Osteocyte (in vitro differentiated cells): ENCODE results near the gene ANKRD44. TPM values are rescaled to one million over a fixed set of nuclear protein-coding genes. Genes with fewer than 3 reads are reported as not detected.
"Not testable (repeated sequence)": the region's sequence is repeated elsewhere in the genome, so short reads cannot be mapped to it uniquely, and the experiment has no call there.

ENCODE experiments used
- DNase-seq: peaks from one replicate; pipeline ENCODE4 v3.0.0; 2021; ENCODE audit warnings: mixed read lengths; ENCODE audit not compliant: unreplicated experiment; ENCODE audit errors: extremely low spot score
- H3K27ac Mint-ChIP-seq: one replicate; pipeline ENCODE4 v1.8.0; 2021; ENCODE audit warnings: mild to moderate bottlenecking, mixed read lengths; ENCODE audit not compliant: unreplicated experiment
- H3K27me3 Mint-ChIP-seq: one replicate; pipeline ENCODE4 v1.8.0; 2021; ENCODE audit warnings: mixed read lengths; ENCODE audit not compliant: unreplicated experiment
- H3K36me3 Mint-ChIP-seq: one replicate; pipeline ENCODE4 v1.8.0; 2021; ENCODE audit warnings: mixed read lengths; ENCODE audit not compliant: unreplicated experiment
- H3K4me1 Mint-ChIP-seq: one replicate; pipeline ENCODE4 v1.8.0; 2021; ENCODE audit warnings: mixed read lengths; ENCODE audit not compliant: unreplicated experiment
- H3K4me3 Mint-ChIP-seq: one replicate; pipeline ENCODE4 v1.8.0; 2021; ENCODE audit warnings: mild to moderate bottlenecking, moderate library complexity, mixed read lengths; ENCODE audit not compliant: unreplicated experiment
- H3K9me3 Mint-ChIP-seq: one replicate; pipeline ENCODE4 v1.8.0; 2021; ENCODE audit warnings: mixed read lengths; ENCODE audit not compliant: unreplicated experiment
- CTCF ChIP-seq: fragments of 200-600 bp; sonication (generic); IDR thresholded peaks from 2 replicates; pipeline ENCODE4 v1.5.0; 2021; ENCODE audit warnings: antibody characterized with exemption, mild to moderate bottlenecking, moderate library complexity
- total RNA-seq: library from RNA; stranded (reverse); gene quantifications from 2 replicates; pipeline ENCODE4 v1.2.1, GENCODE V29; 2021

ANKRD44 gene
- total RNA-seq, 1 donor from 2014 or later: 16.6 TPM

DNA sequence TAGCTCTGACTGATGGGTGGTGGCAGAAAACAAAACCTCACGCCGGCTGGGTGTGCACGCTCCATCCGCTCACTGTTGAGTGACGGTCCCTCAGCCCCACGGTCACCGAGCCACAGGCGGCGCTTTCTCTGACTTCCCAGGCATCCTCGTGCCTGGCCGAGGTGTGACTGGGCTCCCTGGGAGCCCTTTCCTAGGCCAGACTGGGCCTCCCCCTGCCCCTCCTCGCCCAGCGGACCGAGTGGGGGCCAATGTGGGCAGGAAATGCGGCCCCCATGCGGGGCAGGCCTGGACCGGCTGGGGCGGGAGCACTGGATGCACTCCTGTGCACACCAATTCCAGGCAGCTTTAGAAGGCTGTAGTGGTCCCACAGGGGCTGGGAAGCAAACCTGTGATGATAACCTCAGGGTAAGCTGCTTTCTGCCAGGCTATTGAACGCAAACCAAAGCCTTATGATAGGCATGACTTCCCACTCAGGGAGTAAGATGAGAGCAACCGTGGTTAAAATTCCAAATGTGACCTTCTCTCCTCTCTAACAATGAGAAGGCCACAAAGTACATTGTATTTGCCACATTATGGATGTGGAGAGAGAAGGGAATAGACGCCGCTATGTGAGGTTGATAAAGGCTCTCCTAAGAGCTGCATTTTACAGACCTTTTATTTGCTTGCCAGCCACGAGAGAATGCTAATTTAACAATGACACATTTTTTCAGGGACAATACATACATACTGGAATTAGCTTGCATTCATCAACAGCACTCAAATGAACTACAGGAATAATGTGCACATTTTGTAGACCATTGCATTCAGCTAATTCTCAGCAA, 300.2 kb downstream of the ANKRD44 start:
- Mint-ChIP-seq H3K27ac (no peak overlapping the region), H3K4me3 (no peak overlapping the region), H3K9me3 (no peaks in the 10 kb centered on the region), H3K4me1 (peaks cover 10% of the 10 kb centered on the region), H3K36me3 (no peaks in the 10 kb centered on the region), H3K27me3 (no peaks in the 10 kb centered on the region)
- TF ChIP-seq CTCF: no peak
- no peak for DNase-seq

- not testable (repeated sequence) for H3K27ac Mint-ChIP-seq, H3K4me3 Mint-ChIP-seq, DNase-seq, H3K9me3 Mint-ChIP-seq, H3K27me3 Mint-ChIP-seq, H3K36me3 Mint-ChIP-seq
- H3K4me1 Mint-ChIP-seq: peaks cover 10% of the 10 kb centered on the region
Measured at GRCh38 chr2:197008741-197009341, 301.7 kb downstream of the ANKRD44 start.

- no peak for DNase-seq
- Mint-ChIP-seq H3K36me3 (no peaks in the 10 kb centered on the region), H3K4me3 (no peak overlapping the region), H3K9me3 (no peaks in the 10 kb centered on the region), H3K27me3 (no peaks in the 10 kb centered on the region), H3K27ac (no peak overlapping the region), H3K4me1 (peaks cover 10% of the 10 kb centered on the region)
- TF ChIP-seq CTCF: no peak
Measured at GRCh38 chr2:197007716-197008628, 302.6 kb downstream of the ANKRD44 start.

DNA sequence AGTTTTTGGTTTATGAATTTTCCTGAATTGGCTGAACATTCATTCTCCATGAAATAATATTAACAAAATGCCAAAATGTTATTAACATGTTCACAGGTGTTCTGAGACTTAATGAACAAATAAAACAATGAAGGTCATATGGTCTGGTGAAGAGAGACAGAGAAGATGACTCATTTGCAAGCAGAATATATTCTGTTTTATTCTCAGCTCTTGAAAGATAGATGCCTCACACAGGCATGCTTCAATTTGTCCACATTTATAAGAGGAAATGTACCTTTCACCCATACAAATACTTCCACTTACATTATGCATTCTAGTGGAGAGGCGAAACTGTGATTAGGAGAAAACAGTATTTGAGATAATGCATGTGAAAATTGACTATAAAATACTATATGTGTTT, 308.7 kb downstream of the ANKRD44 start:
- DNase-seq: no peak
- Mint-ChIP-seq H3K4me3 (no peak overlapping the region), H3K27me3 (no peaks in the 10 kb centered on the region), H3K36me3 (peaks cover 9% of the 10 kb centered on the region), H3K4me1 (no peaks in the 10 kb centered on the region), H3K9me3 (no peaks in the 10 kb centered on the region), H3K27ac (no peak overlapping the region)
- no peak for TF ChIP-seq CTCF

DNA sequence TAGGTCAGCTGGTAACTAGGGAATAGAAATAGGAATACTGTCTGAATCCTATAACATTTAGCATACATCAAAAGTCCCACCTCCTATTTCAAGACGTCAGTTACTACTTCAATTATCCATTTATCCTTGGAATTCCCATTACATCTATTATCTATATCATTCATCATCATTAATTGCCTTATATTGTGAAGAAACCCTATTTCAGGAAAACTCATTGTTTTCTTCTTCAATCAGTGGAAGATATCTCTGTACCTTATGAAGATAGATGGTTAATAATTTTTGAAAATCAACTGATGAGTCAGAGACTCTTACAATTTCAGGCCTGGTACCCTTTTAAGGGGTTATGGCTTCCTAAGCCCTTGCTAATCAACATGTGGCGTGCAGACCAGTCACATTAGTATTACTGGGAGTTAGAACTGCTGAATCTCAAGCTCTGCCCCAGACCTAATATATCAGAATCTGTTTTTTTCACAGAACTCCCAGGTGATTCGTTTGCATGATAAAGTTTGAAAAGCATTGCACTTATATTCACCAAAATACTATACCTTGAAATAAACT, 314.7 kb downstream of the ANKRD44 start:
- no peak for DNase-seq
- no peak overlapping the region for H3K4me3 Mint-ChIP-seq
- no peaks in the 10 kb centered on the region for H3K9me3 Mint-ChIP-seq
- no peak overlapping the region for H3K27ac Mint-ChIP-seq
- H3K27me3 Mint-ChIP-seq: no peaks in the 10 kb centered on the region
- H3K4me1 Mint-ChIP-seq: no peaks in the 10 kb centered on the region
- H3K36me3 Mint-ChIP-seq: peaks cover 11% of the 10 kb centered on the region
- TF ChIP-seq CTCF: no peak
